GM12864 (cell line): ENCODE measurements around the gene EEF1AKMT3.

Source experiments
- DNase-seq: peaks from one replicate; pipeline ENCODE4 v3.0.0-alpha.2; 2011; ENCODE audit warnings: low read depth
- H3K4me3 ChIP-seq: 2 replicates; pipeline ENCODE4 v1.5.1; 2011; ENCODE audit warnings: mild to moderate bottlenecking, low read depth, low read length, control low read depth
- TF ChIP-seq, protein P1 (sequence below): IDR thresholded peaks from 2 replicates; pipeline ENCODE4 v1.5.1; 2011; ENCODE audit warnings: low read depth, mild to moderate bottlenecking, moderate library complexity, low read length, control low read depth, inconsistent platforms; ENCODE audit errors: missing control alignments

EEF1AKMT3 gene

DNA sequence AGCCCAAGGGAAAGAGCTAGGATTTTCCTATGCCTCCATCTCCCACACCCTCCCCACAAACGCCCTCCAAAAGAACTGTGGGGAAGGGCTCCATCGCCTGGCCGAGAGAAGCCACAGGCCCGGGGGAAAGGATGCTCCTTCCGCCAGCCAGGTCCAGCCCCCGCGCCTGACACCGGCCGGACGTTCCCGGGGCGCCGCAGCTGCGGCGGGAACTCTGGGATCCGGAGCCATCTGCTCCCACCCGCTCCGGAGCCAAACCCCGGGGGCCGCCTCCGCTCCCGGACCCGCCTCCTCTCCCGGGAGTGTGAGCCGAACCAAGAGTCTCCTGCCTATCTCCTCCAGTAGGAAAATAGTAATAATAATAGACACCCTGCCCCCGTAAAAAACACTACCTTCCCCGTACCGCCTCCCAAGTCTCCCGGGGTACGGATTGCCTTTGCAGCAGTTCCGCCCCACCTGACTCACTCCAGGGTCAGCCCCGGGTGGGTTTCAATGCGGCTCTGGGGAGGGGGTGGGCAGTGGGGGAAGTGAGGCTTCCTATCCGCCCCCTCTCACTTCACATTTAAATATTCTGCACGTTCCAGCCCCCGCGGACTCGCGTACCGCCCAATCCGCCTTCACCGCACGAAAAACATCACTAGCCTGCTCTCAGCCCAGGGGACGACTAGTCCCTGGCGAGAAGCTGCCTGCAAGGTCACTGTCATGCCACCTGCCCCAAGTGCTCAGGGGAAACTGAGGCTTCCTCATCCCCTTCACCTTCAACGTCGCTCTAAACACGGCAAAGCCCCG, 36.3 kb upstream of the EEF1AKMT3 start:
- no peak for DNase-seq
- TF ChIP-seq, protein P1, sequence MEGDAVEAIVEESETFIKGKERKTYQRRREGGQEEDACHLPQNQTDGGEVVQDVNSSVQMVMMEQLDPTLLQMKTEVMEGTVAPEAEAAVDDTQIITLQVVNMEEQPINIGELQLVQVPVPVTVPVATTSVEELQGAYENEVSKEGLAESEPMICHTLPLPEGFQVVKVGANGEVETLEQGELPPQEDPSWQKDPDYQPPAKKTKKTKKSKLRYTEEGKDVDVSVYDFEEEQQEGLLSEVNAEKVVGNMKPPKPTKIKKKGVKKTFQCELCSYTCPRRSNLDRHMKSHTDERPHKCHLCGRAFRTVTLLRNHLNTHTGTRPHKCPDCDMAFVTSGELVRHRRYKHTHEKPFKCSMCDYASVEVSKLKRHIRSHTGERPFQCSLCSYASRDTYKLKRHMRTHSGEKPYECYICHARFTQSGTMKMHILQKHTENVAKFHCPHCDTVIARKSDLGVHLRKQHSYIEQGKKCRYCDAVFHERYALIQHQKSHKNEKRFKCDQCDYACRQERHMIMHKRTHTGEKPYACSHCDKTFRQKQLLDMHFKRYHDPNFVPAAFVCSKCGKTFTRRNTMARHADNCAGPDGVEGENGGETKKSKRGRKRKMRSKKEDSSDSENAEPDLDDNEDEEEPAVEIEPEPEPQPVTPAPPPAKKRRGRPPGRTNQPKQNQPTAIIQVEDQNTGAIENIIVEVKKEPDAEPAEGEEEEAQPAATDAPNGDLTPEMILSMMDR = no peak
- no peak overlapping the region for H3K4me3 ChIP-seq

DNA sequence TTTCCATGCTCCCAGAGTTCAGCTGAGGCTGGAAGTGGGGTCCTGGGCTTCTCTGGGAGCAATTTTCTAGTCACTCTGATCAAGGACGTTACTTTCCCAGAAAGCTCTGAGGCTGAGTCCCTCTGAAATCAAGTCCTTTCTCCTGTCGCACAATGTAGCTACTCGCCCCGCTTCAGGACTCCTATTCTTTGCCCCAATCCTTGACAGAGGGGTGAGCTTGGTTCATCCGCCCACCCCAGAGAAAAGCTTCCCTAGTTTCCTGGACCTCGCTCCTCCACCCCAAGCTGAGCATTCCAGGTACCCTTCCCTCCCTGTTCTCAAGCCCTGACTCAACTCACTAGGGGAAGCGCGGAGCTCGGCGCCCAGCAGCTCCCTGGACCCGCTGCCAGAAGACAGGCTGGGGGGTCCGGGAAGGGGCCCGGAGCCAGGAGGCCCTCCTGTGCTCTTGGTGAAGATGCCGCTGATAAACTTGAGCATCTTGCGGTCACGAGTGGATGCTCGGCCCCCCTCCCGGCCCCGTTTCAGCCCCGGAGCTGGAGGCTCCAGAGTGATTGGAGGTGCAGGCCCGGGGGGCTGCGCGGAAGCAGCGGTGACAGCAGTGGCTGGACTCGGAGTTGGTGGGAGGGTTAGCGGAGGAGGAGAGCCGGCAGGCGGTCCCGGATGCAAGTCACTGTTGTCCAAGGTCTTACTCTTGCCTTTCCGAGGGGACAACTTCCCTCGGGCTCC, 35.5 kb upstream of the EEF1AKMT3 start:
- no peak overlapping the region for H3K4me3 ChIP-seq
- TF ChIP-seq, protein P1 = no peak
- DNase-seq = no peak

DNA sequence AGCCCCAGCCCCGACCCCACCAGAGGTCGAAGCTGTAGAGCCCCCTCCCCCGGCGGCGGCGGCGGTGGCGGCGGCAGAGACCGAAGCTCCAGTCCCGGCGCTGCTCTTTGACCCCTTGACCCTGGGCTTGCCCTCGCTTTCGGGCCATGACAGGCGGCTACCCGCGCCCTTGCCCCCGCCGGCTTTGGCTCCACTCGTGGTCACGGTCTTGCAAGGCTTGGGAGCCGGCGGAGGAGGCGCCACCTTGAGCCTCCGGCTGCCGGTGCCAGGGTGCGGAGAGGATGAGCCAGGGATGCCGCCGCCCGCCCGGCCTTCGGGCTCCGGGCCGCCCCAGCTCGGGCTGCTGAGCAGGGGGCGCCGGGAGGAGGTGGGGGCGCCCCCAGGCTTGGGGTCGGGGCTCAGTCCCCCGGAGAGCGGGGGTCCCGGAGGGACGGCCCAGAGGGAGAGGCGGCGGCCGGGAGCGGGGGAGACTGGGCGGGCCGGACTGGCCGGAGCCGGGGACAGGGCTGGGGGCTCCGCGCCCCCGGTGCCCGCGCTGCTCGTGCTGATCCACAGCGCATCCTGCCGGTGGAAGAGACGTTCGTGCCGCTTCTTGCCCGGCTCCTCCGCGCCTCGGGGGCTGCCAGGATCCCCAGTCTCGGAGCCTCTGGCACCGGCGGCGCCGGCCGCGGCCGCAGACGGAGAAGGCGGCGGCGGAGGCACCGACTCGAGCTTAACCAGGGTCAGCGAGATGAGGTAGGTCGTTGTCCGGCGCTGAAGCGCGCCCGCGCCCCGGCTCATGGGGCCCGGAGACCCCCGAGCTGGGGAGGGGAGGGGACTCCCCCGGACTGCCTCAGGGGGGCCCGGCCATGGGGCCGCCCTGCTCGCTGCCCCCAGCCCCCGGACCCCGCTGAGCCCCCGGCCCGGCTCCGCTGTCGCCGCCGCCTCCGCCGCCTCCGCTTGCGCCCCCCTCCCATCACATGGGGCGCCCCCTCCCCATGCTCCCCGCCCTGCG, 34.6 kb upstream of the EEF1AKMT3 start:
- H3K4me3 ChIP-seq = no peak overlapping the region
- DNase-seq = no peak
- TF ChIP-seq, protein P1 = no peak

DNA sequence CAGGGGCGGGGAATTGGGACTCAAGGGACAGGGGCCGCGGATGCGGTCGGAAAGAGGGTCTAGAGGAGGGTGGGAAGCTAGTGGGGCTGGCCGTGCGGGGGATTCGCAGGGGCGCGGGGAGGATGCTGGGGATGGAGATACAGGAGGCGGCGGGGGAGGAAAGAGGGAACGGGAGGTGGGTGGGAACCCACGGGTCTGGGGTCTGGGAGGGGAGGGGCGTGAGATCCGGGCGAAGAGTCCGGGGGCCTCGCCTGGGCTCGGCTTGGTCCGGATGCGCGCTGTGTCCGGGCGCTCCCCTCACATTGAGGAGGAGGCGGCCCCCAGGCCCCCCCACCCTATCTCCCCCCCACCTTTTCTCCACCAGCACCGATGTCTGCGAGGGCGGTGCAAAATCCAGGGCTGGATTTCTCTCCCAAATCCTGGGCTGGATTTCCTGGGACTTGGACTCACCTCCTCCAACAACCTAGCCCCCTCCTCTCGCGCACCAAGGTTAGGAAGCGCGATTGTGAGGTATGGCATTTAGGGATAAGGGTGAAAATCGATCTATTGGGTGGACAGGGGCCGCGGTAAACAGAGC, 33.7 kb upstream of the EEF1AKMT3 start, which contains the start of gene AGAP2:
TSS of gene AGAP2 (minus strand) at position 82 of the 577 bp plus-strand sequence. CDS start 496 bp downstream, outside the sequence.
- DNase-seq = no peak
- no peak within 1 kb of the TSS for H3K4me3 ChIP-seq

DNA sequence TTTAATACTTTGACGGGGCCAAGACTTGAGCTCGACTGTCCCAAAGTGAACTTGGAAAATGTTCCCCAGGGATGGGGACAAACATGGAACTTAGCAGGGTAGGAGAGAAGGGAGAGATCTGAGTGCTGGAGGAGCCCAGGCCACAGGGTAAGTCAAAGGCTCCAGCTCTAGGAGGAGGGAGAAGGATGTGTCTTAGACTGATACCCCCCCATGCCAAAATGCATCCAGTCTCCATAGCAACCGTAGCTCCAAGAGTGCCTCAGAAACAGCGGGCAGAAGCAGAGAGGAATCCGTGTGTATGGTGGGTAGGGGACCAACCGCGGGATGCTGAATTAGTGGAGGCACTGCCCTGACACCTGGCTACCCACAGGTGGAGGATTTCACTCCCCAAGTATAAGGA, 33.0 kb upstream of the EEF1AKMT3 start:
- TF ChIP-seq, protein P1 = no peak
- DNase-seq = no peak
- no peak overlapping the region for H3K4me3 ChIP-seq

More for the DNA sequence above, 33.7 kb upstream of the EEF1AKMT3 start, which contains the start of gene AGAP2:
- TF ChIP-seq, protein P1 = no peak

DNA sequence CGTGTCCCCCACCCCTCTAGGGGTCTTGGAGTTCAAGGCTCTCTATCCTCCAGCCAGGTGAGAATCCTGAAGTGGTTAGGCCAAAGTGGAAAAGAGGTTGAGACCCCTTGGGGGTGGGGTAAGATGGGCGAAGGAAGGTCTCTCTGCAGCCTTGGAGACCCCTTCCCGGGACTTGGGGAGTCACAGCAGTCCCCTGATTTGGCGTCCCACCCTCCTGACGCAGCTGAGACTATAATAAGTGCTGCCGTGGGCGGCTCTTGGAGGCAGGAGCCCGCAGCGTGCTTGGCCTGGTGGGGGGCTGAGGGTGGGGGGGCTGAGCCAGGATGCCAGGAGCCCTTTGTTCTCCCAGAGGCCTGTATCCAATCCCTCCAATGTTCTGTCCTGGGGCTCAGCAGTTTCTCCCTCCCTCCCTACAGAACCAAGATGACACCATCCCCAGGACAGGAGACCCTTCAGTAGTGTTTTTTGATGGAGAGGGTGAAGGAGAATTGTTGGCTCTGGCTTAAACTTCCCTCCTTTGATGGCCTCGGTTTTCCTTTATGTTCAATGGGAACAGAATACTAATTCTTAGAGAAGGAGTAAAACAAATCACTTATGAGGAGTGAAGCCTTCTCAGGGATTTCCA, 32.4 kb upstream of the EEF1AKMT3 start:
- TF ChIP-seq, protein P1 = no peak
- no peak overlapping the region for H3K4me3 ChIP-seq
- DNase-seq = no peak
